Coronary artery (tissue), 2 donors: ENCODE measurements around the gene DENND1B.

Source experiments
- DNase-seq: peaks from one replicate; pipeline ENCODE4 v3.0.0-alpha.2; 2017; ENCODE audit warnings: low spot score
- H3K27ac ChIP-seq, 2 donors: fragments of 200-600 bp; sonication (generic); one replicate each; pipeline ENCODE4 v1.5.1; 2016 to 2019
- H3K4me3 ChIP-seq: fragments of 200-600 bp; sonication (generic); 2 replicates; pipeline ENCODE4 v1.5.1; 2016; ENCODE audit warnings: mild to moderate bottlenecking, moderate library complexity
- TF ChIP-seq, protein P1 (sequence below): fragments of 200-600 bp; sonication (generic); IDR thresholded peaks from one replicate; pipeline ENCODE4 v1.5.1; 2019; ENCODE audit warnings: antibody characterized with exemption

The DENND1B gene

DNA sequence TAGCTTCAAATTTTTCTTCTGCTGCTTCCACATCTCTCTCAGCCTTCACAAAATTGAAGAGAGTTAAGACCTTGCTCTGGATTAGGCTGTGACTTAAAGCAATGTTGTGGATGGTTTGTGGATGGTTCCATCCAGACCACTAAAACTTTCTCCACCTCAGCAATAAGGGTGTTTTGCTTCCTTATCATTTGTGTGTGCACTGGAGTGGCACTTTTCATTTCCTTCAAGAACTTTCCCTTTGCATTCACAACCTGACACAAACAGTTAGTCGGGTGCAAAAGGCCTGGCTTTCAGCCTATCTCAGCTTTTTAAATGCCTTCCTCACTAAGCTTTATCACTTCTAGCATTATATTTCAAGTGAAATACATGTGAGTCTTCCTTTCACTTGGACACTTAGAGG lies 30.3 kb downstream of the DENND1B start:
- Histone ChIP-seq H3K4me3 (no peak overlapping the region), H3K27ac (no peak overlapping the region)
- TF ChIP-seq, protein P1, sequence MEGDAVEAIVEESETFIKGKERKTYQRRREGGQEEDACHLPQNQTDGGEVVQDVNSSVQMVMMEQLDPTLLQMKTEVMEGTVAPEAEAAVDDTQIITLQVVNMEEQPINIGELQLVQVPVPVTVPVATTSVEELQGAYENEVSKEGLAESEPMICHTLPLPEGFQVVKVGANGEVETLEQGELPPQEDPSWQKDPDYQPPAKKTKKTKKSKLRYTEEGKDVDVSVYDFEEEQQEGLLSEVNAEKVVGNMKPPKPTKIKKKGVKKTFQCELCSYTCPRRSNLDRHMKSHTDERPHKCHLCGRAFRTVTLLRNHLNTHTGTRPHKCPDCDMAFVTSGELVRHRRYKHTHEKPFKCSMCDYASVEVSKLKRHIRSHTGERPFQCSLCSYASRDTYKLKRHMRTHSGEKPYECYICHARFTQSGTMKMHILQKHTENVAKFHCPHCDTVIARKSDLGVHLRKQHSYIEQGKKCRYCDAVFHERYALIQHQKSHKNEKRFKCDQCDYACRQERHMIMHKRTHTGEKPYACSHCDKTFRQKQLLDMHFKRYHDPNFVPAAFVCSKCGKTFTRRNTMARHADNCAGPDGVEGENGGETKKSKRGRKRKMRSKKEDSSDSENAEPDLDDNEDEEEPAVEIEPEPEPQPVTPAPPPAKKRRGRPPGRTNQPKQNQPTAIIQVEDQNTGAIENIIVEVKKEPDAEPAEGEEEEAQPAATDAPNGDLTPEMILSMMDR: no peak
- DNase-seq: no peak

DNA sequence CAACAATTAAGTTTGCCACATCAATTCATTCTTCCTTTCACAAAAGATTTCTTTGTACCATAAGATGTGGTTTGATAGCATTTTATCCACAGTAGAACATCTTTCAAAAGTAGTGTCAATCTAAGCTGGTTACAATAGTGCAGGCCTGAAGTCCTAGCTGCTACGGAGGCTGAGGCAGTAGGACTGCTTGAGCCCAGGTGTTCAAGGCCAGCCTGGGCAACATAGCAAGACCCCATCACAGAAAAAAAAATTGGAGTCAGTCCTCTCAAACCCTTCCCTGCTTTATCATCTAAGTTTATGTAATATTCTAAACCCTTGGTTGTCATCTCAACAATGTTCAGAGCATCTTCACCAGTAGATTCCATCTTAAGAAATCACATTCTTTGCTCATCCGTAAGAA lies 31.7 kb downstream of the DENND1B start:
- TF ChIP-seq, protein P1: no peak
- DNase-seq: no peak
- H3K4me3 ChIP-seq: no peak overlapping the region
- H3K27ac ChIP-seq: no peak overlapping the region

DNA sequence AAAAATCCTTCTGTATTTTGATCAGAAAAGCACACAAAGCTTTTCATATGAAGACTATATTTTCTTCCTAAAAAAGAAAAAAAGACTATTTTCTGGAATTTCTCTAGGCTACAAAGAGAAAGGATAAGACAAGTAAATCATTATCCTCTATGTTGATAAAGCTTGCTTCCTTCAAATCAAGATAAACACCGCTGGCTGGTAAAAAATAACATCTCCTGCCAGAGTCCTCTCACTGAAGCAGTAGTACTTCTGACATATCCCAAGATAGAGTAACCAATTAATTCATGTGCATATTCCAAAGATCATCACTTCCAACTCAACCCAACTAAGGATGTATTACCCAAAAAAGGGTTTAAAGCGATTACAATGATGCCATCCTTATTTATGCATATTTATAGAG lies 34.3 kb downstream of the DENND1B start:
- DNase-seq: no peak
- TF ChIP-seq, protein P1: no peak
- no peak overlapping the region for H3K27ac ChIP-seq
- no peak overlapping the region for H3K4me3 ChIP-seq

DNA sequence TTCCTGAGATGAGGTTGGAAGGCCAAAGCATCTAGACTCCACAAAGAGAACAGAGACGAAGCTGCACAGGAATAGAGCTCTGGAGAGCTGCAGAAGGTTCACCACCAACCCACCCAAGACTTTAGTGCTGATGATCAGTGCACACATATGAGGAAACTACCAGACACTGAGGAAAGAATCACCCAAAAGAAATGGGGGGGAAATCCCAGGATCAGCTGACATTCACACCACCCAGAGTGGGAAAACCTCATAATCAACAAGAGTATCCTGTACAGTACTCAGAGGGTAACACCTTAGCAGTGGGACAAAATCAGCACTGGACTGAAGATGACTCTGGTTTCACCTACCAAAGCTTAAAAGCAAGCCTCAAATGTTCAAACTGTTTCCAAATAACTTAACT lies 36.4 kb downstream of the DENND1B start:
- no peak for DNase-seq
- no peak overlapping the region for H3K27ac ChIP-seq
- TF ChIP-seq, protein P1: no peak
- no peak overlapping the region for H3K4me3 ChIP-seq

DNA sequence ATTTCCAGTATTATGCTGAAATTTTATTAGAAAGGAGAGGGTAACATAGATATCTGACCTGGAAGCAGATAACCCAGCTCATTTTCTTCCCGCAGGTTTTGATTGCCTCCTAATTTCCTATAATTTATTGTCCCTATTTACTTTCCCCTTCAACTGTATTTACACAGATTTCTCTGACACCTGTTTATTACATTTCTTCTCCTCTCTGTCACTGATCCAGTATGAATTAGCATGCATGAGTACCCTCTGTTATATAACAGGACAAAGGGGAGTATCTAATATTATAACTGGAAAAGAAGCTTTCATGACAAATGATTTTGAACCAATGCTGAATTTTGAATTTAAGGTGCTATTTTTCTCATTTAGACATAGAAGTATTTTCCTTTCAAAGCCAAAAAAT lies 37.4 kb downstream of the DENND1B start:
- no peak overlapping the region for H3K4me3 ChIP-seq
- DNase-seq: no peak
- TF ChIP-seq, protein P1: no peak
- no peak overlapping the region for H3K27ac ChIP-seq

DNA sequence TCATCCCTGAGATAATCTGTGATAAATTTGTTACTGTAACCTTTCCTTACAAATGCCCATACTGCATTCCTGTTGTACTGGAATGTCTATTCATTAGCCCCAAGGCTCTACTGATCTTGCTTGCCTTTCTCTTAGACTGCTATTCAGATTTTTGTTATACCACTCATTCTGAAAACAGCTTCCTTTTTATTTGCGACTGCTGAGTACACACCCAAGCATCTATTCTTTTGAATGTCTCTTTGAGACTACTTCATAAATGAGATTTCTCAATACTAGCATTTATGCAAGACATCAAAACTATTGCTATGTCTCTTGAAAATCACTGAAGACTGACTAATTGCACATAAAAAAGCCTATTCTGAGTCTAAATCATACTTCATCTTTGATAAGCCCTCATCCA lies 38.6 kb downstream of the DENND1B start:
- no peak overlapping the region for H3K4me3 ChIP-seq
- DNase-seq: no peak
- no peak overlapping the region for H3K27ac ChIP-seq
- TF ChIP-seq, protein P1: no peak

DNA sequence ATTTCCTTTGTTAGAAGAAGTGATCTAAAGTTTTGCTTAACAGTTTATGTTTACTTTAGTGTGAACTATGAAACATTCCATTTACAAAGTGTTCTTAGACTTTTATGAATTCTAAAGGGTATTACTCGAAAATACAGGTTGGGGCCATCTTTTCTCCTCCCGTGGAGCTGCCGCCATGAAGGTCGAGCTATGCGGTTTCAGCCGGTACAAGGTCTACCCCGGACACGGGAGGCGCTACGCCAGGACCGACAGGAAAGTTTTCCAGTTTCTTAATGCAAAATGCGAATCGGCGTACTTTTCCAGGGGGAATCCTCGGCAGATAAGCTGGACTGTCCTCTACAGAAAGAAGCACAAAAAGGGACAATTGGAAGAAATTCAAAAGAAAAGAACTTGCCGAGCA lies 39.8 kb downstream of the DENND1B start:
- DNase-seq: no peak
- Histone ChIP-seq H3K27ac (no peak overlapping the region), H3K4me3 (no peak overlapping the region)
- TF ChIP-seq, protein P1: no peak
